ENCODE data around the gene GGCX.

DNA sequence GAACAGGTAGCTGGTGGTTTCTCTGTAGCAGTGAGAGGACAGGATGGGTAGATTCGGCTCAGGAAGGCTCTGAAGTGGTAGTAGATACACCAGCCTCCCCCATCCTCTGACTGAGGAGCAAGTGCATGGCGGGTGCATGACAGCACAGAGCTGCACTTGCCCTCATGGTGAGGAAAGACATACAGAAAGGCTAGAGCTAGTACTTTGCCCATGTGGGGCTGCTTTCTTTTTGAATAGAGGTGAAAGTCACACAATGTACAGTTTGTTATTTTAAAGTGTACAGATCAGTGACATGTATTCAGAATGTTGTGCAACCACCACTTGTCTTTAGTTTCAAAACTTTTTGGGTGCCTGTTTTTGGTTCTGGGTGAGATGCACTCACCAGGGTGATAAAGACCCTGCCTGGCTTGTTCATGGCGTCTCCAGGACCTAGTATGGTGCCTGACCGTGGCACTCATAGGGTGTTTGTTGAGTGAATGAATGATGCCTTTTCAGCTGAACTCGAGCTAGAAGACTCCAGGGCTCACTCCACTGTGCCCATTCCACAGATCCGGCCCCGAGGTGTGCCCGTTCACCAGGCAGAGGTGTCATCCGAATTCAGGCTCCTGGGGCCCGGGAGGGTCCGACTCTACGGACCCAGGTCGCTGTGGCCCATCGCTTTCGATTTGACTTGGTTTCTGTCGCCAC lies 22.5 kb upstream of the GGCX start:
- no peak for TF ChIP-seq SUZ12 (IDR thresholded peaks at IDR 0.05; ENCODE audit: extremely low read depth, insufficient read depth, insufficient read length)
- TF ChIP-seq YY1 (IDR thresholded peaks at IDR 0.05; ENCODE audit: insufficient read depth, insufficient read length) = no peak
